Naive B cell (primary cell): Measurements from ENCODE around the gene ZNF644. TPM values are rescaled to one million over a fixed set of nuclear protein-coding genes. Genes with fewer than 3 reads are reported as not detected.
"Not testable (repeated sequence)": the region's sequence is repeated elsewhere in the genome, so short reads cannot be mapped to it uniquely, and the experiment has no call there.

Experiments used
- ATAC-seq, 2 donors: fragments of 150-1000 bp; cut with Tn5 transposase; 2 replicates each; pipeline ENCODE4 v1.10.0; 2021; ENCODE audit warnings: low read depth in 2 of 2, mild to moderate bottlenecking in 2 of 2, moderate library complexity in 2 of 2
- DNase-seq: peaks from one replicate; pipeline ENCODE4 v3.0.0; 2022
- H3K27ac Mint-ChIP-seq, 6 donors: one replicate each; pipeline ENCODE4 v1.8.0; 2020 to 2022; ENCODE audit warnings: mild to moderate bottlenecking in 6 of 6, mixed read lengths in 6 of 6, moderate library complexity in 5 of 6, inconsistent platforms in 2 of 6
- H3K27me3 Mint-ChIP-seq, 3 donors: one replicate each; pipeline ENCODE4 v1.8.0; 2021 to 2022; ENCODE audit warnings: mixed read lengths in 3 of 3, mild to moderate bottlenecking in 1 of 3
- H3K36me3 Mint-ChIP-seq, 2 donors: one replicate each; pipeline ENCODE4 v1.8.0; 2020 to 2022; ENCODE audit warnings: mixed read lengths in 2 of 2, inconsistent platforms in 1 of 2, mild to moderate bottlenecking in 1 of 2
- H3K4me1 Mint-ChIP-seq, 3 donors: one replicate each; pipeline ENCODE4 v1.8.0; 2020 to 2022; ENCODE audit warnings: mixed read lengths in 3 of 3, inconsistent platforms in 1 of 3, mild to moderate bottlenecking in 1 of 3, moderate library complexity in 1 of 3
- H3K4me3 Mint-ChIP-seq, 8 donors: one replicate each; pipeline ENCODE4 v1.8.0; 2020 to 2022; ENCODE audit warnings: mild to moderate bottlenecking in 8 of 8, mixed read lengths in 8 of 8, moderate library complexity in 8 of 8, inconsistent platforms in 2 of 8
- H3K9me3 Mint-ChIP-seq, 7 donors: one replicate each; pipeline ENCODE4 v1.8.0; 2020 to 2022; ENCODE audit warnings: mixed read lengths in 7 of 7, mild to moderate bottlenecking in 5 of 7, inconsistent platforms in 2 of 7, moderate library complexity in 1 of 7
- polyA plus RNA-seq, 6 donors: library from polyadenylated mRNA; unstranded; fragments of 300-500 nt; fragmentation: Illumina TruSeq; gene quantifications; one replicate each; pipeline ENCODE4 v1.2.3, GENCODE V29; 2021; ENCODE audit warnings: low read depth in 6 of 6

ZNF644 gene
- polyA plus RNA-seq, 6 donors from 2014 or later = 89.4 to 115 (median 103) TPM

DNA sequence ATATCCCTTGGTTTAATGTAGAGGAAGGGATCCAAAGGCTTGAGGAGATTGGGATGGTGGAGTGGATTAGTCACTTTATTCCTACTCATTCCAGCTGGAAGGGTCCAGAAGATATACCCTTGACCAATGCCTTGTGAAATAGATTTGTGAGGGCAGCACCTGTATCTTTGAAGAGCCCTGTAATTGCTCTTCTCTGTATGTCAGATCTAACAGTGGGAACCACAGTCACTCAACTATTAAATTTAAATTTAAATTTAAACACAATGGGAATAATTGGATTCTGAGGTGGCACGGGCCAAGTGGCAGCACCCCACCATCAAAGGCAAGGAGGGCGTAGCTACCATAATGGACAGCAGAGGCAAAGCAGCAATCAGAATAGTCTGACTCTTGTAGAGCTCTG, 20.5 kb upstream of the ZNF644 start:
- H3K27me3 Mint-ChIP-seq, H3K4me3 Mint-ChIP-seq, H3K36me3 Mint-ChIP-seq, H3K27ac Mint-ChIP-seq, ATAC-seq, DNase-seq: not testable (repeated sequence)
- H3K4me1 Mint-ChIP-seq = peaks cover 0 to 17% (median 4%) of the 10 kb centered on the region in 3 donors
- peaks cover 2 to 22% (median 6%) of the 10 kb centered on the region in 7 donors for H3K9me3 Mint-ChIP-seq

DNA sequence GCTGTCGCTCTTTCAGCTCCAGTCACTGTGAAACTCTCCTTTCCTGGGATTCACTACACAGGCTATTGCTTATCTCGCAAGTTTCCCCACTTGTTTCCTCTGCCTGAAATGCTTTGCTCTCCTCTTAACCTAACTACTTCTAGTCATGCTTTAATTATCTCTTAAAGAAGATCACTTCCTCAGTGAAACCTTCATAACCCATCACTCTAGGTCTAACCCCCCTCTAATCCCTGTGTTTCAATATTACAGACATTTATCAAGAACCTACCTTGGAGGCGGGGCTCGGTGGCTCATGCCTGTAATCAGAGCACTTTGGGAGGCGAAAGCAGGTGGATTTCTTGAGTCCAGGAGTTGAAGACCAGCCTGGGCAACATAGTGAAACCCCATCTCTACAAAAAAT, 16.7 kb upstream of the ZNF644 start:
- peaks cover 0 to 6% (median 4%) of the 10 kb centered on the region in 3 donors for H3K4me1 Mint-ChIP-seq
- H3K27ac Mint-ChIP-seq = peak overlapping the region in 1 of 6 donors; percentile 12

DNA sequence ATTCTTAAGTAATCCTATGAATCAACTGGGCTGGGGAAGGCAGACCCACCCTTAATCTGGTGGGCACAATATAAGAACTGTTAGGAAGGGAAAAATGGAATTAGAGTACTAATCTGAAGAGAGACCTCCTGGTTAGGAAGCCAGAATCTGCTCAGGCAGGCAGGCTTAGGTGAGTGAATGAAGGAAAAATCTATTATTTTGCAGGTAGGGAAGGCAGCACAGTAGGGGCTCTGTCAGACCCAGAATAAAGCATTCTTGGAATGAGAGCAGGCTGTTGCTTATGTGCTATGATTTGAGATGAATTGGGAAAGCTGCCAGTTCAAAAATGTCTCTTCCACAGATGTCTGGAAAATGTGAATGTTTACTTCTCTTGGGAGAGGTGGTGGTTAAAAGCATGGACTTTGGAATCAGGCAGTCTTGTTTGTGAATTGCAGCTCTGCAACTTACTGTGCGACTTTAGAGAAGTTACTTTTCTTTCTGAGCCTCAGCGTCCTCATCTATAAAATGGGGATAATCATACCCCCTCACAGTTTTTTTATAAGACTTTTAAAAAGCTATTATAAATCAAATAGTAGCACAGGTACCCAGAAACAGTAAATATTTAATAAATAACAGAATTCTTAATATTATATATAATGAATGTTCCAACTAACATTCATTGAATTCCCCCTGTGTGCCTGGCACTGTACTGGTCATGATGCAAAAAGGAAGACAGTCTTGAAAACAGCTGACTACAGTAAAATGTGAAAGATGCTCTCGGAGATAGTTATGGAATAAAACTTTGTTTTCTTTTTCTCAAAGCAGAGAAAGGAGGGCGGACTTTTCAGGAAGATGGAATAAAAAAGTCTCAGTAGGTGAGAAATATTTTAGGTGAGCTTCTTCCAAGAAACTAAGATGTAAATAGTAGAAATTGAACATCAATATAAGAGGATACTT, 15.3 kb upstream of the ZNF644 start:
- DNase-seq (no peak), ATAC-seq (no peak)
- no peaks in the 10 kb centered on the region for H3K36me3 Mint-ChIP-seq
- H3K9me3 Mint-ChIP-seq = peaks cover 2 to 12% (median 5%) of the 10 kb centered on the region in 7 donors
- no peak overlapping the region for H3K27ac Mint-ChIP-seq
- no peak overlapping the region for H3K4me3 Mint-ChIP-seq
- peaks cover 0 to 10% (median 0%) of the 10 kb centered on the region in 3 donors for H3K27me3 Mint-ChIP-seq
- H3K4me1 Mint-ChIP-seq = peaks cover 0 to 6% (median 4%) of the 10 kb centered on the region in 3 donors

More for the DNA sequence above, 16.7 kb upstream of the ZNF644 start:
- Mint-ChIP-seq H3K9me3 (peaks cover 2 to 17% (median 6%) of the 10 kb centered on the region in 7 donors), H3K36me3 (no peaks in the 10 kb centered on the region), H3K27me3 (peaks cover 0 to 4% (median 0%) of the 10 kb centered on the region in 3 donors), H3K4me3 (no peak overlapping the region)
- ATAC-seq (no peak), DNase-seq (no peak)

DNA sequence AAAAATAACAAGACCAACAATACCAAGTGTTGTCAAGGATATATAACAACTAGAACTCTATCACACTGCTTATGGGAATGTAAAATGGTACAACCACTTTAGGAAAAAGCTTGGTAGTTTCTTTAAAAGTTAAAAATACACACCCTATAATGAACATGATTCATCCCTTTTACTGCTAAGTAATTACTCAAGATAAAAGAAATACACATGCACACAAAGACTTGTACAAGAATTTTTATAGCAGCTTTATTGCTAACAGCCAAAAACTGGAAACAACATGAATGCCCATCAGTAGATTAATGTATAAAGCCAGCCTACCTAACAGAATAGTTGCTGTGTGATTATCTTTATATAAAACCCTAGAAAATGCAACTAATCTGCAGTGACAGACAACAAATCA, 10.5 kb upstream of the ZNF644 start:
- Mint-ChIP-seq H3K36me3 (no peaks in the 10 kb centered on the region), H3K4me3 (no peak overlapping the region), H3K9me3 (peaks cover 0 to 2% (median 0%) of the 10 kb centered on the region in 7 donors), H3K27ac (no peak overlapping the region), H3K27me3 (peaks cover 9 to 11% (median 10%) of the 10 kb centered on the region in 3 donors), H3K4me1 (no peaks in the 10 kb centered on the region)
- ATAC-seq (no peak), DNase-seq (no peak)

DNA sequence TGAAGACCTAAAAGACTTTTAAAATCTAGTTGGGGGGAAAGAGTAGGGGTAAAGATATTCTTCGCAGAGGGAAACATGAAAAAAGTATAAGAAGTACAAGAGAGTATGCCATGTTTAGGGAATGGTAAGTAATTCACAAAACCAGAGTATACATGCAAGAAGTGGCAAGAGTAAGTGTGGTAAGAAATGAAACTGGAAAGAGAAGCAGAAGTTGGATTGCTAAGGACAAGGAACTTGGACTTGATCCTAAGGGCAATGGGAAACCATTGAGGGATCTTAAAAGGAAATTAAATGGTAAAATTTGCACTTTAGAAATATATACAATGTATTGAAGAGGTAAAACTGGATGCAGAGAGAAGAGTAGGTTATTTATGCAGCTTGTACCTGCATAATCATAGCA, 9.2 kb upstream of the ZNF644 start:
- no peak overlapping the region for H3K27ac Mint-ChIP-seq
- ATAC-seq (no peak), DNase-seq (no peak)
- H3K4me3 Mint-ChIP-seq = no peak overlapping the region
- H3K9me3 Mint-ChIP-seq = no peaks in the 10 kb centered on the region
- no peaks in the 10 kb centered on the region for H3K36me3 Mint-ChIP-seq
- H3K27me3 Mint-ChIP-seq = peaks cover 9 to 11% (median 10%) of the 10 kb centered on the region in 3 donors
- H3K4me1 Mint-ChIP-seq = peaks cover 0 to 4% (median 0%) of the 10 kb centered on the region in 3 donors

- peaks cover 0 to 11% (median 9%) of the 10 kb centered on the region in 3 donors for H3K27me3 Mint-ChIP-seq
Measured at GRCh38 chr1:91026777-91027176, 4.9 kb upstream of the ZNF644 start.

GRCh38 chr1:91026320-91026719, 4.5 kb upstream of the ZNF644 start:
- H3K27ac Mint-ChIP-seq = no peak overlapping the region
- ATAC-seq = no peak
- H3K4me3 Mint-ChIP-seq = peak overlapping the region in 1 of 8 donors; percentile 3
- H3K36me3 Mint-ChIP-seq = no peaks in the 10 kb centered on the region
- H3K27me3 Mint-ChIP-seq = peaks cover 0 to 7% (median 6%) of the 10 kb centered on the region in 3 donors
- H3K9me3 Mint-ChIP-seq = no peaks in the 10 kb centered on the region
- peaks cover 21 to 28% (median 27%) of the 10 kb centered on the region in 3 donors for H3K4me1 Mint-ChIP-seq
- DNase-seq = no peak

More at GRCh38 chr1:91026777-91027176, 4.9 kb upstream of the ZNF644 start:
- no peak overlapping the region for H3K4me3 Mint-ChIP-seq
- H3K27ac Mint-ChIP-seq = no peak overlapping the region
- no peaks in the 10 kb centered on the region for H3K9me3 Mint-ChIP-seq
- no peak for ATAC-seq
- no peak for DNase-seq
- H3K4me1 Mint-ChIP-seq = peaks cover 21 to 28% (median 27%) of the 10 kb centered on the region in 3 donors
- no peaks in the 10 kb centered on the region for H3K36me3 Mint-ChIP-seq

DNA sequence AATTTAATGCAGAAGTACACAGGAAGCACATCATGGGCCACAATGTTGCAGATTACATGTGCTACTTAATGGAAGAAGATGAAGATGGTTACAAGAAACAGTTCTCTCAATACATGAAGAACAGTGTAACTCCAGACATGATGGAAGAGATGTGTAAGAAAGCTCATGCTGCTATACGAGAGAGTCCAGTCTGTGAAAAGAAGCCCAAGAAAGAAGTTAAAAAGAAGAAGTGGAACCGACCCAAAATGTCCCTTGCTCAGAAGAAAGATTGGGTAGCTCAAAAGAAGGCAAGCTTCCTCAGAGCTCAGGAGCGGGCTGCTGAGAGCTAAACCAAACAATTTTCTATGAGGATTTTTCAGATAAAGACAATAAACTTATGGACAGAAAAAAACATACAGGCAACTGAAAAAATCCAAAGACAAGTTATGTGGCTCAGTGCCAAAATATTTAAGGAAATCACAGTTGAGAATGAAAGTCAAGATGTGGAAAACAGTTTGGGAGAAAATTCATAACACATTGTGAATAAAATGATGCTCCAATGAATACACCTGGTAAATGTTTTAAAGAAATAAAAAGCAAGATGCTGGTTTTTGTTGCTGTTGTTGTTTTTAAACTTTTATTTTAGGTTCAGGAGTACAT, 2.8 kb upstream of the ZNF644 start:
- H3K27ac Mint-ChIP-seq = peak overlapping the region in 5 of 6 donors; percentile 45 to 86 (median 59)
- peak overlapping the region; percentile 31 to 94 (median 46) for H3K4me3 Mint-ChIP-seq
- no peak for ATAC-seq
- DNase-seq = peak; percentile 51
- H3K9me3 Mint-ChIP-seq = no peaks in the 10 kb centered on the region
- H3K36me3 Mint-ChIP-seq = no peaks in the 10 kb centered on the region
- H3K4me1 Mint-ChIP-seq = peaks cover 30 to 45% (median 40%) of the 10 kb centered on the region in 3 donors
- no peaks in the 10 kb centered on the region for H3K27me3 Mint-ChIP-seq

- no peaks in the 10 kb centered on the region for H3K9me3 Mint-ChIP-seq
- DNase-seq (no peak), ATAC-seq (no peak)
- peak overlapping the region; percentile 92 to 99 (median 96) for H3K4me3 Mint-ChIP-seq
- no peaks in the 10 kb centered on the region for H3K36me3 Mint-ChIP-seq
- H3K4me1 Mint-ChIP-seq = peaks cover 41 to 66% (median 61%) of the 10 kb centered on the region in 3 donors
- peak overlapping the region; percentile 99 to 100 (median 99) for H3K27ac Mint-ChIP-seq
- no peaks in the 10 kb centered on the region for H3K27me3 Mint-ChIP-seq
Measured at GRCh38 chr1:91022518-91022929, 689 bp upstream of the ZNF644 start.

GRCh38 chr1:91020967-91021685, 709 bp downstream of the ZNF644 start:
- no peaks in the 10 kb centered on the region for H3K27me3 Mint-ChIP-seq
- H3K4me3 Mint-ChIP-seq = peak overlapping the region; percentile 92 to 99 (median 96)
- H3K27ac Mint-ChIP-seq = peak overlapping the region; percentile 97 to 100 (median 99)
- peak; percentile 60 to 64 for ATAC-seq
- H3K9me3 Mint-ChIP-seq = no peaks in the 10 kb centered on the region
- no peaks in the 10 kb centered on the region for H3K36me3 Mint-ChIP-seq
- peaks cover 38 to 77% (median 64%) of the 10 kb centered on the region in 3 donors for H3K4me1 Mint-ChIP-seq
- peak; percentile 74 for DNase-seq

GRCh38 chr1:91020486-91020885, 1.3 kb downstream of the ZNF644 start:
- no peak for DNase-seq

GRCh38 chr1:91018006-91018405, 3.8 kb downstream of the ZNF644 start:
- Mint-ChIP-seq H3K36me3 (no peaks in the 10 kb centered on the region), H3K27ac (peak overlapping the region in 3 of 6 donors; percentile 40 to 87 (median 60)), H3K9me3 (no peaks in the 10 kb centered on the region), H3K27me3 (no peaks in the 10 kb centered on the region), H3K4me3 (peak overlapping the region in 4 of 8 donors; percentile 25 to 54 (median 40)), H3K4me1 (peaks cover 49 to 80% (median 72%) of the 10 kb centered on the region in 3 donors)
- ATAC-seq = no peak
- DNase-seq = peak; percentile 19

More at GRCh38 chr1:91020486-91020885, 1.3 kb downstream of the ZNF644 start:
- no peak for ATAC-seq
- H3K27ac Mint-ChIP-seq = peak overlapping the region; percentile 33 to 100 (median 99)
- H3K27me3 Mint-ChIP-seq = no peaks in the 10 kb centered on the region
- H3K4me3 Mint-ChIP-seq = peak overlapping the region; percentile 92 to 99 (median 96)
- peaks cover 45 to 84% (median 71%) of the 10 kb centered on the region in 3 donors for H3K4me1 Mint-ChIP-seq
- H3K9me3 Mint-ChIP-seq = no peaks in the 10 kb centered on the region
- no peaks in the 10 kb centered on the region for H3K36me3 Mint-ChIP-seq
